Muscle of leg (tissue), 16 donors: ENCODE measurements around the gene LCE1B. TPM values are rescaled to one million over a fixed set of nuclear protein-coding genes. Genes with fewer than 3 reads are reported as not detected.

Experiments used
- DNase-seq: peaks from one replicate; pipeline ENCODE4 v3.0.0; 2013
- H3K27ac ChIP-seq: one replicate; pipeline ENCODE4 v1.5.1; 2013; ENCODE audit warnings: mild to moderate bottlenecking, low read length, control low read depth
- H3K27me3 ChIP-seq: one replicate; pipeline ENCODE4 v1.6.1; 2013; ENCODE audit warnings: low read length; ENCODE audit not compliant: control insufficient read depth, insufficient read depth
- H3K36me3 ChIP-seq: one replicate; pipeline ENCODE4 v1.6.1; 2013; ENCODE audit warnings: low read length; ENCODE audit not compliant: control insufficient read depth, insufficient read depth
- H3K4me1 ChIP-seq: one replicate; pipeline ENCODE4 v1.6.1; 2013; ENCODE audit warnings: low read length; ENCODE audit not compliant: control insufficient read depth, insufficient read depth
- H3K4me3 ChIP-seq: one replicate; pipeline ENCODE4 v1.5.1; 2013; ENCODE audit warnings: low read length, control low read depth
- H3K9me3 ChIP-seq: replicated peaks from 2 replicates; pipeline ENCODE4 v1.6.1; 2013; ENCODE audit warnings: low read depth, low read length; ENCODE audit not compliant: control insufficient read depth
- WGBS: methylation state at CpG from one replicate; pipeline ENCODE4 v1.1.5; 2013; ENCODE audit warnings: missing lambda C conversion rate; ENCODE audit not compliant: insufficient coverage; 5-methylcytosine and 5-hydroxymethylcytosine counted together
- long read RNA-seq, 11 donors: transcript quantifications; one replicate each; lab custom pipeline, GENCODE V29; 2026
- polyA plus RNA-seq, 8 donors: library from polyadenylated mRNA; unstranded; fragments of 120-200 nt; gene quantifications; one replicate each; pipeline versions ENCODE4 v1.2.1 to v1.2.3, GENCODE V29; 2013; ENCODE audit warnings: inconsistent platforms in 1 of 8, low replicate concordance in 1 of 8; ENCODE audit not compliant: insufficient read length in 8 of 8, insufficient read depth in 1 of 8
- total RNA-seq: library from RNA; stranded (reverse); fragments of 120-200 nt; gene quantifications from one replicate; pipeline ENCODE4 v1.2.4, GENCODE V29; 2013

Gene LCE1B
- total RNA-seq (not detected), polyA plus RNA-seq (not detected)
- long read RNA-seq, donor 1: 0 reads
- long read RNA-seq, donor 2: 0 reads
- long read RNA-seq, donor 3: 0 reads
- long read RNA-seq, donor 4: 0 reads
- long read RNA-seq, donor 5: 0 reads
- long read RNA-seq, donor 6: 0 reads
- long read RNA-seq, donor 7: 0 reads
- long read RNA-seq, donor 8: 0 reads
- long read RNA-seq, donor 9: 0 reads
- long read RNA-seq, donor 10: 0 reads
- long read RNA-seq, donor 11: 0 reads

GRCh38 chr1:152811671-152812070, at the start of gene LCE1B:
Gene LCE1B (plus strand): TSS chr1:152811971. CDS start chr1:152812447, 476 bp downstream.
- no peaks in the 10 kb centered on the region for H3K27me3 ChIP-seq
- no peaks in the 10 kb centered on the region for H3K36me3 ChIP-seq
- DNase-seq: no peak
- H3K27ac ChIP-seq: no peak within 1 kb of the TSS
- H3K9me3 ChIP-seq: no peaks in the 10 kb centered on the region
- no peaks in the 10 kb centered on the region for H3K4me1 ChIP-seq
- H3K4me3 ChIP-seq: no peak within 1 kb of the TSS
- WGBS: no CpG with 5 or more reads among the region's 2 CpGs

GRCh38 chr1:152768847-152769533, 42.8 kb upstream of the LCE1B start:
- H3K36me3 ChIP-seq: no peaks in the 10 kb centered on the region
- 47% methylated on average over 6 of the region's 8 CpGs for WGBS
- DNase-seq: no peak
- H3K27ac ChIP-seq: no peak overlapping the region
- no peak overlapping the region for H3K4me3 ChIP-seq
- H3K4me1 ChIP-seq: no peaks in the 10 kb centered on the region
- no peaks in the 10 kb centered on the region for H3K9me3 ChIP-seq
- no peaks in the 10 kb centered on the region for H3K27me3 ChIP-seq

- no peak for DNase-seq
- Histone ChIP-seq H3K27me3 (no peaks in the 10 kb centered on the region), H3K36me3 (no peaks in the 10 kb centered on the region), H3K4me3 (no peak overlapping the region), H3K27ac (no peak overlapping the region), H3K9me3 (peaks cover 5% of the 10 kb centered on the region), H3K4me1 (no peaks in the 10 kb centered on the region)
- no CpG with 5 or more reads among the region's 1 CpG for WGBS
These were observed 41.4 kb upstream of the LCE1B start for GRCh38 chr1:152770411-152770810.

GRCh38 chr1:152774875-152775274, 36.9 kb upstream of the LCE1B start, which contains the start of gene LCE1F:
Gene LCE1F (plus strand): TSS chr1:152775140. CDS start chr1:152776372, 1,232 bp downstream.
- 83% methylated on average over 4 of the region's 6 CpGs for WGBS
- H3K27me3 ChIP-seq: no peaks in the 10 kb centered on the region
- no peak for DNase-seq

GRCh38 chr1:152776361-152776760, 35.4 kb upstream of the LCE1B start:
- no peaks in the 10 kb centered on the region for H3K36me3 ChIP-seq
- DNase-seq: no peak
- no peak overlapping the region for H3K4me3 ChIP-seq
- H3K27me3 ChIP-seq: no peaks in the 10 kb centered on the region
- H3K27ac ChIP-seq: no peak overlapping the region
- H3K4me1 ChIP-seq: no peaks in the 10 kb centered on the region
- 64% methylated on average over 11 of the region's 11 CpGs for WGBS
- peaks cover 10% of the 10 kb centered on the region for H3K9me3 ChIP-seq

More at GRCh38 chr1:152774875-152775274, 36.9 kb upstream of the LCE1B start, which contains the start of gene LCE1F:
- no peaks in the 10 kb centered on the region for H3K36me3 ChIP-seq
- H3K4me1 ChIP-seq: no peaks in the 10 kb centered on the region
- no peak within 1 kb of the TSS for H3K4me3 ChIP-seq
- H3K9me3 ChIP-seq: peaks cover 10% of the 10 kb centered on the region
- H3K27ac ChIP-seq: no peak within 1 kb of the TSS

- Histone ChIP-seq H3K4me3 (no peak overlapping the region), H3K9me3 (peaks cover 10% of the 10 kb centered on the region), H3K4me1 (no peaks in the 10 kb centered on the region), H3K27ac (no peak overlapping the region), H3K27me3 (no peaks in the 10 kb centered on the region), H3K36me3 (no peaks in the 10 kb centered on the region)
- no CpG with 5 or more reads among the region's 4 CpGs for WGBS
- no peak for DNase-seq
These were observed 34.1 kb upstream of the LCE1B start for GRCh38 chr1:152777510-152778137.

GRCh38 chr1:152783095-152783494, 28.7 kb upstream of the LCE1B start:
- no peaks in the 10 kb centered on the region for H3K9me3 ChIP-seq
- 100% methylated on average over 1 of the region's 2 CpGs for WGBS
- DNase-seq: no peak
- H3K4me1 ChIP-seq: no peaks in the 10 kb centered on the region
- H3K4me3 ChIP-seq: no peak overlapping the region
- no peaks in the 10 kb centered on the region for H3K36me3 ChIP-seq
- no peaks in the 10 kb centered on the region for H3K27me3 ChIP-seq
- H3K27ac ChIP-seq: no peak overlapping the region

- Histone ChIP-seq H3K9me3 (no peaks in the 10 kb centered on the region), H3K4me3 (no peak within 1 kb of the TSS), H3K27me3 (no peaks in the 10 kb centered on the region), H3K4me1 (no peaks in the 10 kb centered on the region), H3K27ac (no peak within 1 kb of the TSS), H3K36me3 (no peaks in the 10 kb centered on the region)
- DNase-seq: no peak
- WGBS: no CpG with 5 or more reads among the region's 2 CpGs
These were observed 25.7 kb upstream of the LCE1B start, which contains the start of gene LCE1E for GRCh38 chr1:152786077-152786476. Gene LCE1E (plus strand): TSS chr1:152786257. CDS start chr1:152787300, 1,043 bp downstream.

GRCh38 chr1:152795686-152796085, 16.1 kb upstream of the LCE1B start:
- no peak overlapping the region for H3K4me3 ChIP-seq
- WGBS: 75% methylated on average over 2 of the region's 4 CpGs
- DNase-seq: no peak
- H3K4me1 ChIP-seq: no peaks in the 10 kb centered on the region
- no peak overlapping the region for H3K27ac ChIP-seq
- H3K27me3 ChIP-seq: no peaks in the 10 kb centered on the region
- no peaks in the 10 kb centered on the region for H3K36me3 ChIP-seq
- H3K9me3 ChIP-seq: no peaks in the 10 kb centered on the region

- Histone ChIP-seq H3K4me3 (no peak within 1 kb of the TSS), H3K4me1 (no peaks in the 10 kb centered on the region), H3K9me3 (no peaks in the 10 kb centered on the region), H3K36me3 (no peaks in the 10 kb centered on the region), H3K27ac (no peak within 1 kb of the TSS), H3K27me3 (no peaks in the 10 kb centered on the region)
- no peak for DNase-seq
- WGBS: 25% methylated on average over 1 of the region's 3 CpGs
These were observed 15.3 kb upstream of the LCE1B start, which contains the start of gene LCE1D for GRCh38 chr1:152796421-152796820. Gene LCE1D (plus strand): TSS chr1:152796721. CDS start chr1:152797795, 1,074 bp downstream.
